ENCODE measurements around the gene HBEGF.

The HBEGF gene

DNA sequence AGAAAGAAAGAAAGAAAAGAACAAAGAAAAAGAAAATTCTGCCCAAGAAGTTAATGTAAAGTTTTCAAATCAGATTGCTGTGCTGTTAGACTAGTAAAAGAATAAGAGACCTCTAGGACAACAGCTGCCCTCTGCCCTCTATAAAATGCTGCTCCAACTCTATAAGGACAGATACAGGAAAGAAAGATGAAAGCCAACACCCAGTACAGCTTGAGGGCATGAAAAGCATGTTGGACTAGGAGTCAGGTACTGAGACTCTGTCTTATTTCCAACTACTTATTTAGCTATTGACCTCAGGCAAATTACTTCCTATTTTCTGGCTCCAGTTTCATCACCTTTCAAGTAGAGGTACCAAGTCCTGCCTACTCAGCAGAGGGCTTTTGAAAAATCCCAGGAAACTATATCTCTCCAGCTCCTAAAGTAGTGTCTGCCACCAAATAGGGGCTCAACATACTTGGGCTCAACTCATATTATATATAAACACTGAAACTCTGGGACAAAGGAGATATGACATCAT, 5.7 kb downstream of the HBEGF start:
- TF ChIP-seq, protein P1, sequence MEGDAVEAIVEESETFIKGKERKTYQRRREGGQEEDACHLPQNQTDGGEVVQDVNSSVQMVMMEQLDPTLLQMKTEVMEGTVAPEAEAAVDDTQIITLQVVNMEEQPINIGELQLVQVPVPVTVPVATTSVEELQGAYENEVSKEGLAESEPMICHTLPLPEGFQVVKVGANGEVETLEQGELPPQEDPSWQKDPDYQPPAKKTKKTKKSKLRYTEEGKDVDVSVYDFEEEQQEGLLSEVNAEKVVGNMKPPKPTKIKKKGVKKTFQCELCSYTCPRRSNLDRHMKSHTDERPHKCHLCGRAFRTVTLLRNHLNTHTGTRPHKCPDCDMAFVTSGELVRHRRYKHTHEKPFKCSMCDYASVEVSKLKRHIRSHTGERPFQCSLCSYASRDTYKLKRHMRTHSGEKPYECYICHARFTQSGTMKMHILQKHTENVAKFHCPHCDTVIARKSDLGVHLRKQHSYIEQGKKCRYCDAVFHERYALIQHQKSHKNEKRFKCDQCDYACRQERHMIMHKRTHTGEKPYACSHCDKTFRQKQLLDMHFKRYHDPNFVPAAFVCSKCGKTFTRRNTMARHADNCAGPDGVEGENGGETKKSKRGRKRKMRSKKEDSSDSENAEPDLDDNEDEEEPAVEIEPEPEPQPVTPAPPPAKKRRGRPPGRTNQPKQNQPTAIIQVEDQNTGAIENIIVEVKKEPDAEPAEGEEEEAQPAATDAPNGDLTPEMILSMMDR (IDR thresholded peaks at IDR 0.05) = no peak

- TF ChIP-seq, protein P1 (IDR thresholded peaks at IDR 0.05) = no peak
These were observed 6.8 kb downstream of the HBEGF start for GRCh38 chr5:140339636-140340035.

- TF ChIP-seq, protein P1 (IDR thresholded peaks at IDR 0.05) = no peak
These were observed 7.5 kb downstream of the HBEGF start for GRCh38 chr5:140338908-140339307.

DNA sequence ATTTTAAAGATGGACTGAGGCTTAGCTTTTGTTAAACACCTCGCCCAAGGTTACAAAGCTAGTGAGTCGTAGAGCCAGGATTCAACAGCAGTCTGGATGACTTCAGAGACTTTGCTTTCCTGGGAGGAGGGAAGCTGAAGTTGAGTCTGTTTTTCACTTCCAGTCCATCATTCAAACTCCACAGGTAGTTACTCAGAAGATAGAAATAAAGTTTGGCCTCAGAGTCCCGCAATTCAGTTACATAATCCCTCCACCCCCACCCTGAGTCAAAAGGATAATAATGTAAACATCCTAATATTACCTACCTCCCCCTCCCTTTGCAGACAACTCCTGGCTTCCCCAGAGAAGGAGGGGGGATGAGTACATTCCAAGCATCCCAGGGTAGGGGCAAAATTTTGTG, 8.1 kb downstream of the HBEGF start:
- TF ChIP-seq, protein P1 (IDR thresholded peaks at IDR 0.05) = no peak

DNA sequence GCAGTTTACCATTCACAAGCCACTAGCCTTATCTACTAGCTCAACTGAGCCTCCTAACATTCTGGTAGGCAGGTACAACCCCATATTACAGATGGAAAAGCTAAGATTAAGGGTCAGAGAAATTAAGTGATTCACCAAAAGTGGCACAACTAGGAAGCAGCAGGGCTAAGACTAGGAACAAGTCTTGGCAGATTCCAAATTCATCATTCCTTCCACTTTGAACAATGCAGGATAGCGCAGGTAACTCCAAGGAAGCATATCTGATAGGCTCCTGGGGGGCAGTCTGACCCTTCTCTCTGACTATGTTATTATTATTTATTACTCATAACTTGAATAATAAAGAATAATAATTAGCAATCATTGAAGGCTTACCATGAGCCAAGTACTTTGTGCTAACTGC, 8.5 kb downstream of the HBEGF start:
- TF ChIP-seq, protein P1 (IDR thresholded peaks at IDR 0.05) = no peak

DNA sequence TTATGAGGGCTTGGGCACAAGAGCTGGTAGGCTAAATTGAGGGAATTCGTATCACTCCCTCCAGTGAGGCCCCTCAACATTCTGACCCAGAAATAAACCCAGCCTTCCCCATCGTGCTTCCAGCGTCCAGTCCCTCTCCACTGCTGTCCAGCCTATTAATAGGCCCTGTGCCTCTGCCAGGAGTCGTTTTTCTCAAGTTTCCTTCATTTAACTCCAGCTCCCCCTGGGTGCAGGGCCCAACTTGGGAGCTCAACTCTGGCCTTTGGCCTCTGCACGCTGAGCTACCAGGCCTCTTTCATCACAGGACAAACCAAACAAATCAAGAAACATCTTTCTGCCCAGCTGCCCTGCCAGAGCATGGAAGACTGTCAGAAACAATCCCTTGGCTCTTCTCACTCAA, 10.0 kb downstream of the HBEGF start:
- TF ChIP-seq, protein P1 (IDR thresholded peaks at IDR 0.05) = no peak

- TF ChIP-seq, protein P1 (IDR thresholded peaks at IDR 0.05) = no peak
These were observed 14.8 kb downstream of the HBEGF start for GRCh38 chr5:140331638-140332037.

Measured in LNCAP (cell line).